PC-9 (cell line): ENCODE measurements around the gene MED16.

Experiments used
- EZH2 ChIP-seq: fragments of 200-600 bp; sonication (generic); IDR thresholded peaks from 2 replicates; pipeline ENCODE4 v1.8.0; 2017; ENCODE audit warnings: antibody characterized with exemption, low read depth
- TF ChIP-seq, protein P1 (sequence below): fragments of 200-600 bp; sonication (generic); conservative IDR thresholded peaks from 2 replicates; pipeline ENCODE4 v1.6.1; 2017; ENCODE audit warnings: mixed run types, antibody characterized with exemption, mild to moderate bottlenecking, moderate library complexity

- TF ChIP-seq, protein P1, sequence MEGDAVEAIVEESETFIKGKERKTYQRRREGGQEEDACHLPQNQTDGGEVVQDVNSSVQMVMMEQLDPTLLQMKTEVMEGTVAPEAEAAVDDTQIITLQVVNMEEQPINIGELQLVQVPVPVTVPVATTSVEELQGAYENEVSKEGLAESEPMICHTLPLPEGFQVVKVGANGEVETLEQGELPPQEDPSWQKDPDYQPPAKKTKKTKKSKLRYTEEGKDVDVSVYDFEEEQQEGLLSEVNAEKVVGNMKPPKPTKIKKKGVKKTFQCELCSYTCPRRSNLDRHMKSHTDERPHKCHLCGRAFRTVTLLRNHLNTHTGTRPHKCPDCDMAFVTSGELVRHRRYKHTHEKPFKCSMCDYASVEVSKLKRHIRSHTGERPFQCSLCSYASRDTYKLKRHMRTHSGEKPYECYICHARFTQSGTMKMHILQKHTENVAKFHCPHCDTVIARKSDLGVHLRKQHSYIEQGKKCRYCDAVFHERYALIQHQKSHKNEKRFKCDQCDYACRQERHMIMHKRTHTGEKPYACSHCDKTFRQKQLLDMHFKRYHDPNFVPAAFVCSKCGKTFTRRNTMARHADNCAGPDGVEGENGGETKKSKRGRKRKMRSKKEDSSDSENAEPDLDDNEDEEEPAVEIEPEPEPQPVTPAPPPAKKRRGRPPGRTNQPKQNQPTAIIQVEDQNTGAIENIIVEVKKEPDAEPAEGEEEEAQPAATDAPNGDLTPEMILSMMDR: no peak
- no peak for TF ChIP-seq EZH2
Measured at GRCh38 chr19:932648-933552, 39.9 kb upstream of the MED16 start.
